GM20000 (cell line): ENCODE data around the gene BICC1.

ENCODE experiments used
- DNase-seq: peaks from one replicate; pipeline ENCODE4 v3.0.0; 2012; ENCODE audit warnings: low spot score
- CTCF ChIP-seq: IDR thresholded peaks from 2 replicates; pipeline ENCODE4 v1.5.1; 2012; ENCODE audit warnings: mild to moderate bottlenecking, control low read depth; ENCODE audit errors: extremely low read depth, missing control alignments

BICC1 gene

DNA sequence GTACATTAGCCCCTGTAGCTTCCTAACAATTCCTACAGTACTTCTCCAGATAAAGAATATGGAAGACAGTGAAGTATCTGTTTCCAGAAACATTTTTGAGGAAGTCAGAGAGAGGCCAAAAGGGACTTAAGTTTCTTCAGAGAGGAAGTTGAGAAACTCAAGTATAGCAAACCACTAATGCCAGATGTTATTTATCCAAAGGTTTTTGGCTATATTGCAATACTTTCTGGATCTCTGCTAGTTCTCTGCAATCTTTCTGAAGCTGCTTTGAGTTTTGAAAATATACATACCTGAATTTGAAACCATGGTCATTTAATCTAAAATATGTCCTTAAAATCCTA lies 64.7 kb downstream of the BICC1 start:
- DNase-seq: no peak
- no peak for TF ChIP-seq CTCF

- TF ChIP-seq CTCF: no peak
- no peak for DNase-seq
These were observed 65.7 kb downstream of the BICC1 start for GRCh38 chr10:58578366-58578765.

DNA sequence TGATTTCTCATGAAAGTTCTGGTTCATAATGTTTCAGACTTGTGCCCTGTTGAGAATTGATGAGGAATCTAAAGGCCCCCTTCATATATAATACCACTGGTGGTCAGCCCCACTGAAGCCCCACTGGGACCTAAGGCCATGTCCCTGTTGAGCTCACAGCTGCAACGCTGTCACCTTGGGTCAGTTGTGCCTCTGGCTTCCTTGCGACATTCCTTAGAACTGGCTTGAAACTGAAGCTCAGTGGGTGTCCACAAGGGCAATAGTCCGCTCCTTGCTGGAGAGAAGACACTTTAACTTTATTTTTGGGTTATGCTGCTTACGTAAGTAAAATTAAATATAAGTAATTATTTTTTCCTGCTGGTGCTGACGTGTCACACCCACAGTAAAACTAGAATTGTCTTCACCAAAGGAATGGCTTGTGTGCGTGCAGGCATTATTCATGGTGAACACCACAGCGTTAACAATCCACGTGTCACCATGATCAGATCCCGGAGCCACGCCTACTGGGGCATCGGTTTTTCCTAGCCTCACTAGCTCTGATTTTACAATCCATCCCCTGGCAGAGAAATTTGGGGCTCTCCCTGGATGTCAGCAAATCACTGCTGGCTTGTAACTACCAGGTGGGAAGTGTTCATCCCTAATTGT lies 66.5 kb downstream of the BICC1 start:
- no peak for DNase-seq
- TF ChIP-seq CTCF: no peak

DNA sequence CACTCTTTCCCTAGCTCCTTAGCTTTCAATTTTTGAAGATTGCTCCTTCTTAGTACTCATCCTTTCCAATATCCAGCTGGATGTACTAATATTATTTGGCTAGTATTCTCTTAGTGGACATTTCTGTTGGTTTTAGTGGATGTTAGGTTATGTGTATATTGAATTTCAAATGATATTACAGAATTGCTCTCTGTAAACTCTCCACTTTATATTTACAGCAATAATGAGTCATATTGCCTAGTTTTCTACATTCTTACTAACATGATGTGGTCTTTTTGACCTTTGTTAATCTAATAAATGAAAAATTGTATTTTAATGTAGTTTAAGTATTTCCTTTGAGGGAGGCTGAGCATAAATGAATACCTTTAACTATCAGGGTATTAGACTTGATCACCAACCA lies 69.4 kb downstream of the BICC1 start:
- no peak for DNase-seq
- TF ChIP-seq CTCF: no peak

- DNase-seq: no peak
- no peak for TF ChIP-seq CTCF
These were observed 72.8 kb downstream of the BICC1 start for GRCh38 chr10:58585435-58585834.

DNA sequence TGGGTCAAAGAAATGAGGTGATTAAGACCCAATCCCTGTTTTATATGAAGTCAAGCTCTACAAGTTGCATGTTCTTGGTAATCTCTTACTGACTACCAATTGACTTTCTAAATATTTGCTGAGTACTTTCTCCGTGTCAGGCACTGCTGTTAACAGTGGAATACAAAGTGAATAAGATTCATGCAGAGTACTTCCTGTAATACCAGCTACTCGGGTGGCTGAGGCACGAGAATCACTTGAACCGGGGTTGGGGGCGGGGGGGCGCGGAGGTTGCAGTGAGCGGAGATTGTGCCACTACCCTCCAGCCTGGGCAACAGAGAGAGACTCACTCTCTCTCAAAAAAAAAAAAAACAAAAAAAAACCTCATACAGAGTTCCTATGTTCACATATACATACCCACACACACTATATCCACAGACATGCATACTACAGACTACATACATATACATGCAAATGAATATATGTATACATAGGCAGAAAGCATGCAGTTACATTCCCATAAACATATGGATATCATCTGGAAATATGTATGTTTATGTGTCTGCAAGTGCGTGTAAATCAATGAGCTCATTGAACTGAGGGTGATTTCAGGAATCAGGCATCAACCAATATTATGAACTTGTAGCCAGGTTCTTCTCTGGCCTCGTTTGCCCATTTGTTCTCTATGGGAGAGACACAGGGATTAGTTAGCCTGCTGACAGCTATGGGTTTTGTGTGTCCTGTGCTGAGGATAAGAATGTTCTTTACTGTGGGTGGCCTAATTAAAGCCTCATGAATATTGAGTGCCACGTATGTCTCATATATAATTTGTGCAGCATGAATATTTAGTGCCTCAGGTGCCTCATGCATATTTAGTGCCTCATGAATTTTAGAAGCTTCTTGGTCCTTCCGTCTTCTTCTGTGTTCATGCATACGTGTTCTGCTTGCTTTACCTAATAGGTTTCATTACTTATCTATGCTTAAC lies 73.9 kb downstream of the BICC1 start:
- TF ChIP-seq CTCF: no peak
- DNase-seq: no peak

GRCh38 chr10:58587676-58588075 lies 75.0 kb downstream of the BICC1 start:
- TF ChIP-seq CTCF: no peak
- DNase-seq: no peak
